Measurements from ENCODE around the gene SETD5. TPM values are rescaled to one million over a fixed set of nuclear protein-coding genes. Genes with fewer than 3 reads are reported as not detected.

SETD5 gene
- total and polyA plus RNA-seq, 9 donors, result 30.8 to 140 (median 97.6) TPM

DNA sequence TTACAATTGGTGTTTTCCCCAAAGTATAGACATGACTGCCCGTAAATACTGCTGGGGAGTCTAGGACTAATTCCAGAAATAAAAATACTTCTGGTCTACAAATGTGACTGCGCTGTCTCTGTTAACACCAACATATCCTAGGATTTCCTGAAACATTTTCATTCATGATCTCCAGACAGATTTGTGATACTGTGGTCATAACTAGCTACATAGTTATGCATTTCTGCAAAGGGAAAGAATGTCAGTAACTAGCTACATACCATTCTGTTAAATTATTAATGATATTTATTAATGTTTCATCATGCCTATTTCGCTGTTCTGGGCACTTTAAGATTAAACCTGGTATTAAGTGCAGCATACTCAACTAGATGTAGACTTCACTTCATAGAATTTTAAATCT is 33.3 kb downstream of the SETD5 start:
- H3K9me3 ChIP-seq, result no peaks in the 10 kb centered on the region
- peaks cover 5% of the 10 kb centered on the region for H3K4me1 ChIP-seq (ENCODE audit: insufficient read depth)
- H3K27ac ChIP-seq, result no peak overlapping the region
- no peaks in the 10 kb centered on the region for H3K36me3 ChIP-seq
- TF ChIP-seq EP300 (IDR thresholded peaks at IDR 0.05), result no peak
- TF ChIP-seq, protein P1, sequence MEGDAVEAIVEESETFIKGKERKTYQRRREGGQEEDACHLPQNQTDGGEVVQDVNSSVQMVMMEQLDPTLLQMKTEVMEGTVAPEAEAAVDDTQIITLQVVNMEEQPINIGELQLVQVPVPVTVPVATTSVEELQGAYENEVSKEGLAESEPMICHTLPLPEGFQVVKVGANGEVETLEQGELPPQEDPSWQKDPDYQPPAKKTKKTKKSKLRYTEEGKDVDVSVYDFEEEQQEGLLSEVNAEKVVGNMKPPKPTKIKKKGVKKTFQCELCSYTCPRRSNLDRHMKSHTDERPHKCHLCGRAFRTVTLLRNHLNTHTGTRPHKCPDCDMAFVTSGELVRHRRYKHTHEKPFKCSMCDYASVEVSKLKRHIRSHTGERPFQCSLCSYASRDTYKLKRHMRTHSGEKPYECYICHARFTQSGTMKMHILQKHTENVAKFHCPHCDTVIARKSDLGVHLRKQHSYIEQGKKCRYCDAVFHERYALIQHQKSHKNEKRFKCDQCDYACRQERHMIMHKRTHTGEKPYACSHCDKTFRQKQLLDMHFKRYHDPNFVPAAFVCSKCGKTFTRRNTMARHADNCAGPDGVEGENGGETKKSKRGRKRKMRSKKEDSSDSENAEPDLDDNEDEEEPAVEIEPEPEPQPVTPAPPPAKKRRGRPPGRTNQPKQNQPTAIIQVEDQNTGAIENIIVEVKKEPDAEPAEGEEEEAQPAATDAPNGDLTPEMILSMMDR (IDR thresholded peaks at IDR 0.05), result no peak
- TF ChIP-seq POLR2A (IDR thresholded peaks at IDR 0.05), result no peak
- H3K4me3 ChIP-seq, result no peak overlapping the region
- H3K27me3 ChIP-seq, result no peaks in the 10 kb centered on the region
- intact Hi-C loops (cut with DNase I), result loop anchor here in 1 of 4 donors (10.0 kb wide), 1 partner anchor 46 kb away; no protein-coding TSS in a partner anchor
- WGBS, 3 donors, result 92 to 95% (median 94%) methylated on average over 3 of the region's 3 CpGs
- no peak for DNase-seq

DNA sequence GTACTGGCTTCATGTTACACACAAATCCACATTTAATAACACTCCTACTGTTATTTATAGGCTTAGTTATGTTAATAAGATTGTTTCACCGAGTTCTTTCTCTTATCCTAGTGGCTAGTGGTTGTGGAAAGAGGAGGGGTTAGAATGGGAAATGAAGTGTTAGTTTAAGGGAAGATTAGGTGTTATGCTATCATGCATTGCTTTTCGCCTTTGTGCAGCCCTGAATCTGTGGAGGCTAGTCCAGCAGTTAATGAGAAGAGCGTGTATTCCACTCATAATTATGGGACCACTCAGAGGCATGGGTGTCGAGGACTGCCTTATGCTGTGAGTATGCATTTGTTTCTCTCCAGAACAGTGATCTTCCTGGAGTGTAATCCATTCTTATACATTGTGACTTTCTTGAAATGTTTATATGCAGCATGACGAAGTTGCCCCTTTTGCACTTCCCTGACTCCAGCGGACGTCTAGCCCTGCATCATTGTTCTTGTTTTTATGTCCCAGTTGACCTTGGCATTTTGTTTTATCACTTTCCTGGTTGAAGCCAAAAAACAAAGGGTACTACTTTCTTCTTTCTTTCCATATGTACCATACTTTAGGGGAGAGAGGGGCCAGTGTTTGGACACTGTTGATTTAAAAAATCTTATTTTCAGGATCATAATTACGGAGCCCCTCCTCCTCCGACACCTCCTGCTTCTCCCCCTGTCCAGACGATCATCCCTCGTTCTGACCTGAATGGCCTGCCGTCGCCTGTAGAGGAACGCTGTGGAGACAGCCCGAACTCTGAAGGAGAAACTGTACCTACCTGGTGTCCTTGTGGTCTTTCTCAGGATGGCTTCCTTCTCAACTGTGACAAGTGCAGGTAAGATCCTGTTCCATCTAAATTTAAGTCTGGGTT is 36.5 kb downstream of the SETD5 start:
- Histone ChIP-seq H3K27ac (no peak overlapping the region), H3K27me3 (no peaks in the 10 kb centered on the region), H3K4me1 (ENCODE audit: insufficient read depth) (peaks cover 3% of the 10 kb centered on the region), H3K4me3 (no peak overlapping the region), H3K9me3 (no peaks in the 10 kb centered on the region), H3K36me3 (no peaks in the 10 kb centered on the region)
- intact Hi-C loops (cut with DNase I), result loop anchor here in 1 of 4 donors (10.0 kb wide), 1 partner anchor 49 kb away; no protein-coding TSS in a partner anchor
- no peak for TF ChIP-seq POLR2A (IDR thresholded peaks at IDR 0.05)
- WGBS, 3 donors, result 66 to 75% (median 75%) methylated on average over 15 of the region's 15 CpGs
- no peak for DNase-seq

DNA sequence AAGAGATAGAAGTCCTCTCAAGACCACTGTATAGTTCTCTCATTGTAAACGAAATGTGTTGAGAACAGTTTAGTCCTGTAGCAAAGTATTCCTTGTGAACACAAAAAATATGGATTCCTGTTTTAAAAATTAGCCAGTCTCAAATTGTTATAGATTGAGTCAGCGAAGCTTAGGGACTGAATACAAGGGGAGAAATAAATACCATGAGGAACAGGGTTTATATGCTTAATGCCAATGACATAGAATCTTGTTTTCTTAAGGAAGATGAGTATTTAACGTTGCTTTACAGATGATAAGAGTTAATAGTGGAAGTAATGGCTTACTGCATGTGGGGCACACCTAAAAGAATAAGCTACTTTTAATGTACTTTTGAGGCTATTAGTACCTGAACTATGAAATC is 37.9 kb downstream of the SETD5 start:
- DNase-seq, result no peak
- Histone ChIP-seq H3K36me3 (no peaks in the 10 kb centered on the region), H3K9me3 (no peaks in the 10 kb centered on the region), H3K4me1 (ENCODE audit: insufficient read depth) (peaks cover 3% of the 10 kb centered on the region), H3K27ac (no peak overlapping the region), H3K4me3 (no peak overlapping the region), H3K27me3 (no peaks in the 10 kb centered on the region)
- intact Hi-C loops (cut with DNase I), result loop anchor here in 1 of 4 donors (10.0 kb wide), 1 partner anchor 51 kb away; no protein-coding TSS in a partner anchor
- TF ChIP-seq POLR2A (IDR thresholded peaks at IDR 0.05), result no peak
- TF ChIP-seq, protein P1 (IDR thresholded peaks at IDR 0.05), result no peak
- TF ChIP-seq EP300 (IDR thresholded peaks at IDR 0.05), result no peak
- 82 to 86% (median 83%) methylated on average over 3 of the region's 3 CpGs for WGBS, 3 donors

DNA sequence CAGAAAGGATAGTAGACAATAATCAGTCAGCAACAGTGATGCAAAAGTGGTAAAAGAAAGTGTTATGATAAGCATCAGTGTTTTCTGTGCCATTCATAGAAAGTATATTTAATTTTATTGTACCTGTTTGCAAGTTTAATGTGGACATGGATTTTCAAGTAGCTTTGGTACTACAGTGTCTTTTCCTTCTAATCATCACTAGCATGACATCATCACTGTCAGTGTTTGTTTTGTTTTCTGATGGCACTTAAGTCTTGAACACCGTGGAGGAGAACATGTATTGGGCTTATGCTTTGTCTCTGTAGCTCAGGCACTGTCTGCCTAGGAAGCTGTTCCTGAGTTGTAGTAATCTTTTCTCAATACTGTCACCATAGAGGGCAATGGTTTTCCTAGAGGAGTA is 41.9 kb downstream of the SETD5 start:
- Histone ChIP-seq H3K9me3 (no peaks in the 10 kb centered on the region), H3K27ac (no peak overlapping the region), H3K4me1 (ENCODE audit: insufficient read depth) (peaks cover 1% of the 10 kb centered on the region), H3K27me3 (no peaks in the 10 kb centered on the region), H3K4me3 (no peak overlapping the region), H3K36me3 (peaks cover 3% of the 10 kb centered on the region)
- intact Hi-C loops (cut with DNase I), result loop anchor here in 1 of 4 donors (10.0 kb wide), 1 partner anchor 55 kb away; no protein-coding TSS in a partner anchor
- TF ChIP-seq, protein P1 (IDR thresholded peaks at IDR 0.05), result no peak
- no peak for TF ChIP-seq EP300 (IDR thresholded peaks at IDR 0.05)
- TF ChIP-seq POLR2A (IDR thresholded peaks at IDR 0.05), result no peak
- DNase-seq, result no peak
- 3 to 15% (median 4%) methylated on average over 1 of the region's 1 CpG for WGBS, 3 donors
